Measurements from ENCODE around the gene ULK4.

The ULK4 gene

DNA sequence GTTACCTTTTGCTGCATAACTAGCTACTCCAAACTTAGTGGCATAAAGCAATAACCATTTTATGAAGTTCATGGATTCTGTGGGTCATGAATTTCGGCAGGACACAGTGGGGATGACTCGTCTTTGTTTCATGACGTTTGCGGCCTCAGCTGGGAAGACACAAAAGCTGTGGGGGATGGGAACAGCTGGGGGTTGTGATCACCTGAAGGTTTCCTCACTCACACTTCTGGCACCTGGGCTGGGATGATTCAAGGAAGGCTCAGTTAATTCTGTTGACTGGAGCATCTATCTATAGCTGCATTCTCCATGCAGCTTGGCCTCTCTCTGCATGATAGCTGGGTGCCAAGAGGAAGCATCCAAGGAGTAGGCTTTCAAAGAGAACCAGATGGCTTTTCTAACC, 332.8 kb downstream of the ULK4 start:
- no peak for FAIRE-seq

- FAIRE-seq, result no peak
Observed at GRCh38 chr3:41627477-41628087, 334.3 kb downstream of the ULK4 start.

DNA sequence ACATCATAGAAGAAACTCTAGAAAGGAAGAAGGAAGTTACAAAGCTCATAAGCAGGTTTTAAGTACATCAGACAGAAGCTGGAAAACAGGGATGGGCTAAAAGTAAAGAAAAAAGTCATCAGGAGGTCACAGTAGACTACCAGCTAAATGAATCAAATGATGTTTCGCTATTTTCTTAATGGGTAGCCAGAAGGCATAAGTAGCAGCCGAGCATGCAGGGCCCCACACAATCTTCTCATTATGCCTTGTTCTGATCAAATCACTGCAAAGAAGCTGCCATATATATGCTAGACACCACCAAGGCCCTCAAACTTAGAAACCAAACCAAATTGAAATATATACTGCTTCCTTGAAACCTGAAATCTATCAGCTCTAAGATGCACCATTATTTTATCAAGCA, 349.1 kb downstream of the ULK4 start:
- FAIRE-seq, result no peak

- FAIRE-seq, result no peak
Observed at GRCh38 chr3:41611008-41611407, 350.9 kb downstream of the ULK4 start.

- no peak for FAIRE-seq
Observed at GRCh38 chr3:41608347-41608746, 353.6 kb downstream of the ULK4 start.

DNA sequence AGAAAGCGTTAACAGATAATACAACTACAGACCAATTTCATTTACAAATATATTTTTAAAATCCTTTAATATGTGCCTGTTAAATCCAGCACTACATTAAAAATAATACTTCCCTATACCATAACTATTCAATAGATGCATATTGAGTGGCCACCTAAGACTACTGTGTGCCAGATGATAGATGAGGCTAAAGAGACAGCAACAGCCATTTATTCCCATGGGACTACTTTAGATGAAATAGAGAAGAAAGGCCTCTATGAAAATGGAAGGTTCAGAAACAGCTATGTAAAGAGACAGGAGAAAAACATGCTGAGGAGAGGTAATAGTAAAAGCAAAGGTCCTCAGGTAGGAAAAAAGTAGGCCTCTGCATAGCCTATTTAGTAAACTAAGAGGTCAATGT, 358.1 kb downstream of the ULK4 start:
- no peak for FAIRE-seq

DNA sequence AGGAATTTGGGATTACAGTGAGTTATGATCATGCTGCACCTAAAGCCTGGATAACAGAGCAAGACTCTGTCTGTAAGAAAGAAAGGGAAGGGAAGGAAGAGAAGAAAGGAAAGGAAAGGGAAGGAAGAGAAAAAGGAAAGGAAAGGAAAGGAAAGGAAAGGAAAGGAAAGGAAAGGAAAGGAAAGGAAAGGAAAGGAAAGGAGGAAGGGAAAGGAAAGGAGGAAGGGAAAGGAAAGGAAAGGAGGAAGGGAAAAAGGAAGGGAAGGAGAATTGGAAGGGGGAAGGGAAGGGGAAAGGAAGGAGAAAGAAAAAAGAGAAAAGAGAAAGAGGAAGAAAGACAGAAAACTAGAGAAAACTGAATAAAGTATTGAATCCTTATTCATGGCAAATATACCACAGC, 359.8 kb downstream of the ULK4 start:
- FAIRE-seq, result no peak

DNA sequence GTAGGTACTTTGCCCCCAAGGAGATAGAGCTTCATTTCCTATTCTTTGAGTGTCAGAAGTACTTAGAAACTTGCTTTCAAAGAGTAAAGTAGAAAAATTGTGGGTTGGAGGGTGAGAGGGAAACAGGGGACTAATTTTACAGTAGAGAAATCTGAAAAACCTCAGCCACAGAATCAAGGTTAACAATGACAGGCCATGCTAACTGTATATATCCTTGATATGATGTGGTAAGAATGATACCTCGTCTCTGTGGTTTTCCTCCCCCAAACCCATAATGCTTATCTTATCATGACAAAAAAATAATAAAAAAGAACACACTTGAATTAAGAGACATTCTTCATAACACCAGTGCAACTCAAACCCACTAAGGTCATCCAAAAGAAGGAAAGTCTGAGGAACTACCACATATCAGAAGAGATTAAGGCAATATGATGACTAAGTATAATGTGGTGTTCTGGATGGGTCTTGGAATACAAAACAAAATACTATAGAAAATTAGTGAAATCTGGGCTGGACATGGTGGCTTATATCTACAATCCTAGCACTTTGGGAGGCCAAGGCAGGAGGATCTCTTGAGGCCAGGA, 360.4 kb downstream of the ULK4 start:
- no peak for FAIRE-seq

GRCh38 chr3:41600616-41601015, 361.3 kb downstream of the ULK4 start:
- FAIRE-seq, result no peak

DNA sequence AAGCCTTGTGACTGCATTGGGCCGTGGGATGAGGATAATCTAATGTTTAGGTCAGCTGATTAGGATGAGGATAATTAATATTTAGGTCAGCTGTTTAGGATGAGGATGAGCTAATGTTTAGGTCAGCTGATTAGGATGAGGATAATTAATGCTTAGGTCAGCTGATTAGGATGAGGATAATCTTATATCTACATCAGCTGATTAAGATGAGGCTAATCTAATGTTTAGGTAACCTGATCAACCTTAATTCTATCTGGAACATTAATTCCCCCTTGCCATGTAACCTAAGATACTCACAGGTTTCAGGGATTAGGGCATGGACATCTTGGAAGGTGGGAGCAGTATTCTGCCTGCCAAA, 362.8 kb downstream of the ULK4 start:
- no peak for FAIRE-seq

GRCh38 chr3:41598402-41599126, 363.3 kb downstream of the ULK4 start:
- no peak for FAIRE-seq

DNA sequence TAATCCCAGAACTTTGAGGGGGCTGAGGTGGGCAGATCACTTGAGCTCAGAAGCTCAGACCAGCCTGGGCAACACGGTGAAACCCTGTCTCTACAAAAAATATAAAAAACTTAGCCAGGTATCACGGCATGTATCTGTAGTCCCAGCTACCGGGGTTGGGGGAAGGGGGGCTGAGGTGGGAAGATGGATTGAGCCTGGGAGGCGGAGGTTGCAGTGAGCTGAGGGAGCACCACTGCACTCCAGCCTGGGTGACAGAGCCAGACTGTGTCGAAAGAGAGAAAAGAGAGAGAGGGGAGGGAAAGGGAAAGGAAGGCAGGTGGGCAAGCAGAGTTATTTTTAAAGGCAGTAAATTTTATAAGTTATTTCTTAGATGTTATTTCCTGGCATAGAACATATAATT, 368.1 kb downstream of the ULK4 start:
- FAIRE-seq, result no peak

GRCh38 chr3:41592753-41593510, 369.0 kb downstream of the ULK4 start:
- FAIRE-seq, result no peak

DNA sequence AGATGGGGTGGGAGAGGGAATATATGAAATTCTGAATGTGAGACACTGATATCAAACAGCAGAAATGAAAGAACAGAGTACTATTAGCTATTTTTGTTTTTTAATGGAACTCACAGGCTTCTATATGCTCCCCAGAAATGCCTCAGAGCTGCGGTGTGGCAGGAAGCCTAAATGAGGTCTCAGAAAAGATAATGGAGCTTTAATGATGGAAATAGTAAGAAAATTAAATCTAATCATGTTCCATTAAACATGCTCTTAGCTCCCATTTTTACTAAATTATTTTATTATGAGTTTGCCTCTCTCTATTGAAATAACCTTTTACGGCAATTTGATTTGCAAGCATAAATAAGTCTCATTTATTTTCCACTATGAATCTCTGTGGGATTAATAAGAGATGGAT, 378.9 kb downstream of the ULK4 start:
- FAIRE-seq, result no peak

- no peak for FAIRE-seq
Observed at GRCh38 chr3:41581700-41582099, 380.2 kb downstream of the ULK4 start.

DNA sequence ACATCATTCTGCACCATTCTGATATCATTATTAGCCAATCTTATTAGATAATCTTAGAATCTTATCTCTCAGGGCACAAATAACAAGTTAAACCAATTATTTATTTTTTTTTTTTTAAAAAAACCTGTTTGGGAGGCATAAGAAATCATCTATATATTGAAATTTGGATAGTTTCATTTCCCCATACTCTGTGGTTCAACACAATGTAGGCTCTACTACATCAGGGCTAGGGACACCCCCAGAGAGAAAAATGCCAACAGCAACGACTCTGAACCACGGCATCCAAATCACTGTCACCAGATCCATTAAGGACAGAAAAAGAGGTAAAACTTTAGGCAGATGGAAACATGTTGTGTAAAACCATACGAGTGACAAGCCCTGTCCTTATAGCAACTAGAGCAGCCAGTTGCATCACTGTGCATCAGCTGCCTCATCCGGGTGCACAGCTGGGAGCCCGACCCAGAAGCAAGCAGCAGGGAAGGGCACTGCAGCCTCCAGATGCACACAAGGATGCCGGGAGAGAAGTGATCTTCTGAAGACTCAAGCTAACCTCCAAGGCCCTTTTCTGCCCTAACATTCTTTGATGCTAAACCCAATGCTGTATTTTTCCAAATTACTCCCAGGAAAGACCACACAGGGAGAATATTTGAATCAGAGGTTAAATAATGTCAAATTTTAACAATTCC, 381.5 kb downstream of the ULK4 start:
- no peak for FAIRE-seq

DNA sequence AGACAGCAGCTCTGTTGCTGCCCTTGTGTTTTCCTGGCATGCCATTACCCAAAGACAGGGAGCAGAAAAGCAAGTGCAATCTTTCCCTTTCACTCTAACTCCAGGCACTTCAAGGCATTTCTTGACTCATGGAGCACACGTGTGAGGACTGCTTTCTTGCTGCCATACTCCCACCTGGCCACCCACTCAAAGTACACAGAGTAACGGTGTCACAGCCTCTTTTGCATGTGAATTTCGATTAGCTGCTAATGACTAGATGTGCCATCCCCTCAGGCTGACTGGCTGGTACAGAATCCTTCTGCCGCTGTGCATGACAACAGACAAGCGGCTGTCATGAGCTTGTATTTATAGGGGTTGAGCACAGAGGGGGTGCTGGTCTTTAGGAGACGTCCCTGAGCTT, 382.0 kb downstream of the ULK4 start:
- no peak for FAIRE-seq

DNA sequence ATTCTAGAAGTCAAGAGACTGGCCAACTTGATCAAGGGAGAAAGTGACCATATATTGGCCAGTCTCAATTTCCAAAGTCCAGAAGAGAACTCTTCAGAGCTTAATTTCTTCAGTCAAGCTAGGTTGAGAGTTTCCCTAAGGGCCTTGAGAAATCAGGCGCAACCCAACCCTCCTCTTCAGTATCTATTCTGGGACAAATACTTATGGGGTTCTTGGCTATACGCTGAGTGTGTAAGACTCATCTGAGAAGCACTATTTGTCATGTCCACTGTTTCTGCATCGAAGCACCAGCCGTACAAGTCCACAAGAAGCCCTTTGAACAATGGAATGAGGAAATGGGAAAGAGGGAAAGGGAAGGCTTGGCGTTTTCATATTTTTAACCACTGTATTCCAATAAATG, 383.1 kb downstream of the ULK4 start:
- FAIRE-seq, result no peak

GRCh38 chr3:41575724-41576123, 386.2 kb downstream of the ULK4 start:
- no peak for FAIRE-seq

- no peak for FAIRE-seq
Observed at GRCh38 chr3:41574900-41575299, 387.0 kb downstream of the ULK4 start.

- FAIRE-seq, result no peak
Observed at GRCh38 chr3:41573591-41573990, 388.3 kb downstream of the ULK4 start.

DNA sequence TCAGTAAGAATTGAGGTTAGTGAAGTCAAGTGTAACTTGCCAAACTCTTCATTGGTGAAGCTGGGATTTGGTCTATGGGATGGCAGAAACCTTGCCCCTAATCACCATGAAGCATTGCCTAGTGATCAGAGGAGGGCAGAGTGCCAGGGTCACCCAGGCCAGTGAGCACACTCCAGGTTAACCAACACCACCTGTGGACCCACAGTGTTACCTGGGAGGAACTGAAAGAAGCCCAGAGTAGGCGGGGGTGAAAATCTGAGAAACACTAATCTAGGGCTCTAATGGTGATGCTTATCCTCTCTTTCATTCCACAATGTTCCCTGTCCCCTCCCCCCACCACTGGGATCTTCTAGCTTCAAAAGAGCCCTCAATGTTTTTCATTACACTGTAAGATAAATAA, 389.8 kb downstream of the ULK4 start:
- no peak for FAIRE-seq

- no peak for FAIRE-seq
Observed at GRCh38 chr3:41569632-41570305, 392.1 kb downstream of the ULK4 start.

Data from colon (tissue), 2 donors.